Ovary (tissue), 3 donors: Measurements from ENCODE around the gene TSC22D4.

ENCODE experiments used
- POLR2A ChIP-seq: fragments of 450-650 bp; IDR thresholded peaks from one replicate; pipeline ENCODE4 v1.6.1; 2017; ENCODE audit warnings: antibody characterized with exemption, mild to moderate bottlenecking, moderate library complexity
- TF ChIP-seq, protein P1 (sequence below), 3 donors: fragments of 450-650 bp in 2 of 3; fragments of 200-600 bp in 1 of 3; IDR thresholded peaks; one replicate each; pipeline versions ENCODE4 v1.5.1 to v1.8.0; 2016 to 2022; ENCODE audit warnings: antibody characterized with exemption in 3 of 3, mild to moderate bottlenecking in 1 of 3
- donor health status: DM: no; HTN: no; CAD: no.

GRCh38 chr7:100430493-100431285, 48.3 kb downstream of the TSC22D4 start:
- TF ChIP-seq, protein P1, sequence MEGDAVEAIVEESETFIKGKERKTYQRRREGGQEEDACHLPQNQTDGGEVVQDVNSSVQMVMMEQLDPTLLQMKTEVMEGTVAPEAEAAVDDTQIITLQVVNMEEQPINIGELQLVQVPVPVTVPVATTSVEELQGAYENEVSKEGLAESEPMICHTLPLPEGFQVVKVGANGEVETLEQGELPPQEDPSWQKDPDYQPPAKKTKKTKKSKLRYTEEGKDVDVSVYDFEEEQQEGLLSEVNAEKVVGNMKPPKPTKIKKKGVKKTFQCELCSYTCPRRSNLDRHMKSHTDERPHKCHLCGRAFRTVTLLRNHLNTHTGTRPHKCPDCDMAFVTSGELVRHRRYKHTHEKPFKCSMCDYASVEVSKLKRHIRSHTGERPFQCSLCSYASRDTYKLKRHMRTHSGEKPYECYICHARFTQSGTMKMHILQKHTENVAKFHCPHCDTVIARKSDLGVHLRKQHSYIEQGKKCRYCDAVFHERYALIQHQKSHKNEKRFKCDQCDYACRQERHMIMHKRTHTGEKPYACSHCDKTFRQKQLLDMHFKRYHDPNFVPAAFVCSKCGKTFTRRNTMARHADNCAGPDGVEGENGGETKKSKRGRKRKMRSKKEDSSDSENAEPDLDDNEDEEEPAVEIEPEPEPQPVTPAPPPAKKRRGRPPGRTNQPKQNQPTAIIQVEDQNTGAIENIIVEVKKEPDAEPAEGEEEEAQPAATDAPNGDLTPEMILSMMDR (IDR thresholded peaks at IDR 0.05) = no peak
- no peak for TF ChIP-seq POLR2A
